Liver (tissue), 3 donors: ENCODE measurements around the gene LGI1.

Source experiments
- FOXA1 ChIP-seq: IDR thresholded peaks from 2 replicates; pipeline ENCODE4 v1.6.1; 2016; ENCODE audit warnings: antibody characterized with exemption
- GABPA ChIP-seq, 2 donors: IDR thresholded peaks in 1 of 2; conservative IDR thresholded peaks in 1 of 2; 2 replicates each; pipeline ENCODE4 v1.6.1; 2016; ENCODE audit warnings: antibody characterized with exemption in 2 of 2, mild to moderate bottlenecking in 1 of 2, moderate library complexity in 1 of 2
- RAD21 ChIP-seq, 2 donors: IDR thresholded peaks; 2 replicates each; pipeline ENCODE4 v1.6.1; 2016; ENCODE audit warnings: antibody characterized with exemption in 2 of 2, mild to moderate bottlenecking in 2 of 2
- RXRA ChIP-seq, 2 donors: IDR thresholded peaks; 2 replicates each; pipeline ENCODE4 v1.6.1; 2017 to 2018; ENCODE audit warnings: antibody characterized with exemption in 2 of 2, mild to moderate bottlenecking in 1 of 2
- TF ChIP-seq, protein P1 (sequence below): IDR thresholded peaks from 2 replicates; pipeline ENCODE4 v1.6.1; 2016; ENCODE audit warnings: antibody characterized with exemption, mild to moderate bottlenecking
- TF ChIP-seq, protein P2 (sequence below): fragments of 150-350 bp; IDR thresholded peaks from 2 replicates; pipeline ENCODE4 v1.5.1; 2017; ENCODE audit warnings: improper control_type of control experiment, low read depth, low read length; ENCODE audit not compliant: missing input control
- donor health status: healthy.
- donor health status: healthy.

DNA sequence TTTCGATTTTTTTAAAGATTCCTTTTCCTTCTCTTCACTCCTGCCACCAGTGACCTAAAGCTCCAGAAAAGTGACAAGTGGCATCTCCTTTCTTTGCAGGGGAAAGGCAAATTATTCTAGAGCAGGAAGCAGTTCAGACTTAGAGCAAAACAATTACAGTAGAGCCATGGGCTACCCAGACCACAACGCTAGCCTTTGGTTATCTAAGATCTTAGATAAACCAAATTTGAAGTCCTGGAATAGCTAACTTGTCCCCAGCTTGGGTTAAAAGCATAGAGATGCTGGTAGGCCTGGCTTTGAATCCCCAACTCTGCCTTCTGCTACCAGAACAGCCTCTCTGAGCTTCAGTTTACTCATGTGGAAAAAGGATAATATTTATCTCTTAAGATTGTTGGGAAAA, 38.4 kb downstream of the LGI1 start:
- TF ChIP-seq, protein P1, sequence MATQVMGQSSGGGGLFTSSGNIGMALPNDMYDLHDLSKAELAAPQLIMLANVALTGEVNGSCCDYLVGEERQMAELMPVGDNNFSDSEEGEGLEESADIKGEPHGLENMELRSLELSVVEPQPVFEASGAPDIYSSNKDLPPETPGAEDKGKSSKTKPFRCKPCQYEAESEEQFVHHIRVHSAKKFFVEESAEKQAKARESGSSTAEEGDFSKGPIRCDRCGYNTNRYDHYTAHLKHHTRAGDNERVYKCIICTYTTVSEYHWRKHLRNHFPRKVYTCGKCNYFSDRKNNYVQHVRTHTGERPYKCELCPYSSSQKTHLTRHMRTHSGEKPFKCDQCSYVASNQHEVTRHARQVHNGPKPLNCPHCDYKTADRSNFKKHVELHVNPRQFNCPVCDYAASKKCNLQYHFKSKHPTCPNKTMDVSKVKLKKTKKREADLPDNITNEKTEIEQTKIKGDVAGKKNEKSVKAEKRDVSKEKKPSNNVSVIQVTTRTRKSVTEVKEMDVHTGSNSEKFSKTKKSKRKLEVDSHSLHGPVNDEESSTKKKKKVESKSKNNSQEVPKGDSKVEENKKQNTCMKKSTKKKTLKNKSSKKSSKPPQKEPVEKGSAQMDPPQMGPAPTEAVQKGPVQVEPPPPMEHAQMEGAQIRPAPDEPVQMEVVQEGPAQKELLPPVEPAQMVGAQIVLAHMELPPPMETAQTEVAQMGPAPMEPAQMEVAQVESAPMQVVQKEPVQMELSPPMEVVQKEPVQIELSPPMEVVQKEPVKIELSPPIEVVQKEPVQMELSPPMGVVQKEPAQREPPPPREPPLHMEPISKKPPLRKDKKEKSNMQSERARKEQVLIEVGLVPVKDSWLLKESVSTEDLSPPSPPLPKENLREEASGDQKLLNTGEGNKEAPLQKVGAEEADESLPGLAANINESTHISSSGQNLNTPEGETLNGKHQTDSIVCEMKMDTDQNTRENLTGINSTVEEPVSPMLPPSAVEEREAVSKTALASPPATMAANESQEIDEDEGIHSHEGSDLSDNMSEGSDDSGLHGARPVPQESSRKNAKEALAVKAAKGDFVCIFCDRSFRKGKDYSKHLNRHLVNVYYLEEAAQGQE = no peak
- TF ChIP-seq FOXA1 (no peak), GABPA (IDR thresholded peaks at IDR 0.05 in 1 of 2, conservative IDR thresholded peaks at IDR 0.05 in 1 of 2) (no peak), RAD21 (IDR thresholded peaks at IDR 0.05) (no peak), RXRA (IDR thresholded peaks at IDR 0.05) (no peak)
- TF ChIP-seq, protein P2, sequence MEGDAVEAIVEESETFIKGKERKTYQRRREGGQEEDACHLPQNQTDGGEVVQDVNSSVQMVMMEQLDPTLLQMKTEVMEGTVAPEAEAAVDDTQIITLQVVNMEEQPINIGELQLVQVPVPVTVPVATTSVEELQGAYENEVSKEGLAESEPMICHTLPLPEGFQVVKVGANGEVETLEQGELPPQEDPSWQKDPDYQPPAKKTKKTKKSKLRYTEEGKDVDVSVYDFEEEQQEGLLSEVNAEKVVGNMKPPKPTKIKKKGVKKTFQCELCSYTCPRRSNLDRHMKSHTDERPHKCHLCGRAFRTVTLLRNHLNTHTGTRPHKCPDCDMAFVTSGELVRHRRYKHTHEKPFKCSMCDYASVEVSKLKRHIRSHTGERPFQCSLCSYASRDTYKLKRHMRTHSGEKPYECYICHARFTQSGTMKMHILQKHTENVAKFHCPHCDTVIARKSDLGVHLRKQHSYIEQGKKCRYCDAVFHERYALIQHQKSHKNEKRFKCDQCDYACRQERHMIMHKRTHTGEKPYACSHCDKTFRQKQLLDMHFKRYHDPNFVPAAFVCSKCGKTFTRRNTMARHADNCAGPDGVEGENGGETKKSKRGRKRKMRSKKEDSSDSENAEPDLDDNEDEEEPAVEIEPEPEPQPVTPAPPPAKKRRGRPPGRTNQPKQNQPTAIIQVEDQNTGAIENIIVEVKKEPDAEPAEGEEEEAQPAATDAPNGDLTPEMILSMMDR = no peak
